G401 (cell line): ENCODE results near the gene KRTAP10-2. TPM values are rescaled to one million over a fixed set of nuclear protein-coding genes. Genes with fewer than 3 reads are reported as not detected.
A peak's percentile ranks its signal among the peaks of the same experiment; 100 is the strongest.
"Not testable (repeated sequence)": the region's sequence is repeated elsewhere in the genome, so short reads cannot be mapped to it uniquely, and the experiment has no call there.

Experiments used
- DNase-seq: peaks from one replicate; pipeline ENCODE4 v3.0.0-alpha.2; 2015; ENCODE audit warnings: low spot score
- in situ Hi-C: cut with HindIII; loops from 2 replicates; pipeline ENCODE4 v1.10.0; 2016; ENCODE audit warnings: low sequenced_read_pairs, mixed read lengths
- total RNA-seq: library from RNA; depleted of rRNA; stranded (reverse); fragments of >200 nt; shearing (Covaris generic); gene quantifications from 2 replicates; pipeline ENCODE4 v1.2.3, GENCODE V29; 2014

KRTAP10-2 gene
- total RNA-seq, 1 experiment from 2014 or later, result not detected

DNA sequence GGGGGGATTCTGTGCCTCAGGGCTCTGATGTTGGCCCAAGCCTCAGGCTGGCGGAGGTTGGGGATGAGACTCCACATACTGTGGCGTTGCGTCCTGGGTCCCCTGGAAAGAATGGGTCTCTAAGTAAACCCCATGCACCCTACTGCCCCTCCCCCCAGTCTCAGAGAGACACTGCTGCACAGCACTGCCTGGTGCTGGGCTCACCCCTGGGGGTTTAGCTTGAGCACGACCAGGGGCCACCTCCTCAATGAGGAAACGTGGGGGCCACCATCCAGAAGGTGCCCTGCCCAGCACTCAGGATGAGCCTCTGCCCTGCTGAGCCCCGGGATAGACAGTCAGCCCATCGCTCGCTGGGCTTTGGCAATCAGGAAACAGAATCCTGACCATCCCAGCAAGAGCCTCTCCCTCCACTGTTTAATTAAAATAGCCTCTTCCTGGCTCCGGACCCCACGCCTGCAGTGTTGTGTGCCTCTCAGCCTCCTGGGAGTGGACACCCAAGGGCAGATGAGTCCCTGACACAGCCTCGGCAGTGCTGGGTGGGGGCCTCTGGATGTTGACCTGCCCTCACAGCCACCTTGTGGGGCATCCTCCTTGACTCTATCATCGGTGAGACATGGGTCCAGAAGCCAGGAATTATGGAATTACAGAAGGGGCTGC is 18.7 kb upstream of the KRTAP10-2 start:
- in situ Hi-C loops, result no loop called here
- DNase-seq, result no peak

DNA sequence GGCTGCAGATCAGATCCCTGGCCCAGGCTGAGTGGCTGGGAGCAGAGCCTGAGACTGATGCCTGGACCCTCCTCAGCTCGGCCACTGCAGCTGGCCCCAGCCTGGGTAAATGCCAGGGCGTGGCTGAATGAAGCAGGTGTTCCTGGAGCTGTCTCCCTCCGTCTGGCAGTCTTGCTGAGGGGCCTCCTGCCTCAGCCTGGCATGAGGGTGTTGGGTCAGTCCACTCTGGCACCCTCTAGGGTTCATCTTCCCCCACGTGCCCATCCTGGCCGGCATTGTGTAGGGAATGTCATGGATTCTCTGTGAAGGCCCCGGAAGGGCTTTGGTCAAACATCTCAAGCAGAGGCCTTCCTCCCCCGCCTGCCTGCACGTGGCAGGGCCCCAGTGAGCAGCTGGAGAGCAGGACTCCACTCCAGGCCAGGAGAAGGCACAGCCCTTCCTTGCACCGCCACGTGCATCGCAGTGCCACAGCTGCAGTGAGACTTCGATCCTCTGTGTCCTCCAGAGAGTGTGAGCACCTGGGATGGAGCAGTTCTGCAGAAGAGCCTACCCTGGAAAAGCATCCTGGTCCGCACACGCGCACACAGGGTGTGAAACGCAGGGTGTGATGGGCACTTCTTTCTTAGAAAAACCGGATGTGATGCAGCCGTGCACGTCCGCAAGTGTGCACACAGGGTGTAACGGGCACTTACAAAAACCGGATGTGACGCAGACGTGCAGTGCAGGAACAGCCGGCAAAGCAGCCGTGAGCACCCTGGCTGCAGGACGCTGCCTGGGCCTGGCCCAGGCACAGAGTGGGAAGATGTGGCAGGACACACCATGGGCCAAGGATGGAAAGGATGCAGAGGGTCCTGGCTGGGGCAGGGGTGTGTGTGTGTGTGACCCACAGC is 17.6 kb upstream of the KRTAP10-2 start:
- DNase-seq, result no peak
- in situ Hi-C loops, result no loop called here

DNA sequence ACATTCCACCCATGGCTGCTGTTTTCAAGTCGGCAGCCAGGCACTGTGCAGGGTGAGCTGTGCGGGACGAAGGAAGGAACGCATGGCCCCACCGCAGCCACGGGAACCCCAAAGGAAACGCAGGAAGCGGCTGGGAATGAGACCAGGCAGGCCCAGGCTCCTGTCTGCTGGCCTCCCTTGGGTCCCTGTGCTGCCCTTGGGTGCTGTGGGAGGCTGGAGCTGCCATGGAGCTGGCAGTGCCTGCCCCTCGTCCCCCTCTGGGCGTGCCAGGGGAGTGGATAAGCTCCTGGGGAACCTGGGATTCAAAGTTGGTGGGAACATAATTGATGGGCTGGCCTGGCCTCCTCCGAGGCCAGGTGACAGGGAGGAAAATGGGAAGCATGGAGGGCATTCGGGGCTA is 17.0 kb upstream of the KRTAP10-2 start:
- DNase-seq, result no peak
- in situ Hi-C loops, result no loop called here

- in situ Hi-C loops, result no loop called here
These were observed 16.3 kb upstream of the KRTAP10-2 start for GRCh38 chr21:44567481-44568171.

GRCh38 chr21:44566403-44566802 is 15.1 kb upstream of the KRTAP10-2 start:
- in situ Hi-C loops, result no loop called here
- no peak for DNase-seq

More at GRCh38 chr21:44567481-44568171, 16.3 kb upstream of the KRTAP10-2 start:
- DNase-seq, result no peak

- no peak for DNase-seq
- in situ Hi-C loops, result no loop called here
These were observed 13.7 kb upstream of the KRTAP10-2 start for GRCh38 chr21:44564886-44565598.

DNA sequence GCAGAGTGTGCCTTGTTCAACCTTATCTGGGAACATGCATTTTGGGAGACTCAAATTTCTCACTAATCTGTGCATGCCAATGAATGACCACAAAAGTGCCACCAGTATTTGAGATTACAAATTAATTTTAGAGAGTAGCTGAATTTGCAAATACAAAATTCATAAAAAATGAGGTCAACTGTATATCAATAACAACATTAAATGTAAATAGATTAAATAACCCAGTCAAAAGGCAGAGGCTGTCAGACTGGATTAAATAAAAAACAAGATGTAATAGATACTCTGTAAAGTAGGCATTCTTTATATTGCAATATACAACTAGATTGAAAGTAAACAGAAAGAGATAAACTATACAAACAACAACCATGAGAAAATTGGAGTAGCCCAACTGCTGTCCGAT is 12.8 kb upstream of the KRTAP10-2 start:
- in situ Hi-C loops, result no loop called here
- no peak for DNase-seq

GRCh38 chr21:44558695-44559094 is 7.4 kb upstream of the KRTAP10-2 start, which contains the start of gene KRTAP10-3:
Gene KRTAP10-3 (minus strand): TSS chr21:44558795. CDS start chr21:44558715, 80 bp downstream.
- DNase-seq, result no peak
- in situ Hi-C loops, result no loop called here

DNA sequence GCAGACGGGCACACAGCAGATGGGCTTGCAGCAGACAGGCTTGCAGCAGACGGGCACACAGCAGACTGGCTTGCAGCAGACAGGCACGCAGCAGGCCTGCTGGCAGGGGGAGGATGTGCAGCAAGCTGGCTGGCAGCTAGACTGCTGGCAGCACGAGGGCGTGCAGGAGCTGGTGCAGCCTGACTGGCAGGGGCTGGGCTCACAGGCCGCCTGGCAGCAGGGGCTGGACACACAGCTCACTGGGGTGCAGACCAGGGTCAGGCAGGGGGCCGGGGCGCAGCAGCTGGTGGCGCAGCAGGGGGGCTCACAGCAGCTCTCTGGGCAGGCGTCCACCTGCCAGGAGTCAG is 7.0 kb upstream of the KRTAP10-2 start:
- DNase-seq, in situ Hi-C loops: not testable (repeated sequence)

GRCh38 chr21:44557491-44558328 is 6.4 kb upstream of the KRTAP10-2 start:
- no peak for DNase-seq
- in situ Hi-C loops, result no loop called here

DNA sequence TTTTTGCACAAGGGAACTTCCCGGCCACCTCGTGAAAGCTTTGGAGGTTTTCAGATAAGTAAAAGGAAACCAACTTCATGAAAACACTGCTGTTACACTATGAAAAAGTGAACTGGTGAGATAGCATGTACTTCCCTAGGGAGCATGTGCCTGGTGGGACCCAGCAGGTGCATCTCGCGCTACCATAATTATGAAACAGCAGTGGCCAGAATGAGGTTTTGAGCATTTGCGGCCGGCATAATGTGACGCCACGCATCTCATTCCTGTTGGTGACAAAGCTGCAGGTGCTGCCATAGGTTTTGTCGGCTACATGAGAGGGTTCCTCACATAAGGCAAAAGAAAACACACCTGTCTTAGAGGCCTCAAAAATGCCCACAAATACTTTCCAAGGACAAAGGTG is 5.6 kb upstream of the KRTAP10-2 start:
- DNase-seq, result no peak
- in situ Hi-C loops, result no loop called here

GRCh38 chr21:44555200-44555875 is 4.0 kb upstream of the KRTAP10-2 start:
- no peak for DNase-seq
- in situ Hi-C loops, result no loop called here

- no peak for DNase-seq
- in situ Hi-C loops, result no loop called here
These were observed 1.4 kb upstream of the KRTAP10-2 start for GRCh38 chr21:44552681-44553080.

- no peak for DNase-seq
- in situ Hi-C loops, result no loop called here
These were observed 831 bp upstream of the KRTAP10-2 start for GRCh38 chr21:44552136-44552535.

GRCh38 chr21:44550807-44551206 is 498 bp downstream of the KRTAP10-2 start:
- peak; percentile 35 for DNase-seq
- in situ Hi-C loops, result no loop called here

DNA sequence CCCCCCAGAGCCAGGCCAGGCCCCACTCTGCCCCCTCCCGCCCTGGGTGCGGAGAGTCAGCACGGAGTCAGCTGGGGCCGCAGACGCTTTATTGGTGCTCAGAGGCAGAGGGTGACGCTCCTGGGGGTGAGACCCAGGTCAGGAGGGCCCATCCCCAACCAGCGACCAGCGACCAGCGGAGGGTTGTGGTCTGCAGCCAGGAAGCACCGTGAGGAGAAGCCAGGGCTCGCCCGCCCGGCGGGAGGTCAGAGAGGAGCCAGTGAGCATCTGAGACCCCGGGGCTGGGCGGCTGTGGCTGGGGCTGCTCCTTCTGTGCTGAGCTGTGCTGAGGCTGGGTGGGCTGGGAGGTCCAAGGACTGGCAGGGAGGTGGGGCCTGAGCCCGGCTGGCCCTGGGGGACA is 1.0 kb downstream of the KRTAP10-2 start:
- DNase-seq, in situ Hi-C loops: not testable (repeated sequence)

DNA sequence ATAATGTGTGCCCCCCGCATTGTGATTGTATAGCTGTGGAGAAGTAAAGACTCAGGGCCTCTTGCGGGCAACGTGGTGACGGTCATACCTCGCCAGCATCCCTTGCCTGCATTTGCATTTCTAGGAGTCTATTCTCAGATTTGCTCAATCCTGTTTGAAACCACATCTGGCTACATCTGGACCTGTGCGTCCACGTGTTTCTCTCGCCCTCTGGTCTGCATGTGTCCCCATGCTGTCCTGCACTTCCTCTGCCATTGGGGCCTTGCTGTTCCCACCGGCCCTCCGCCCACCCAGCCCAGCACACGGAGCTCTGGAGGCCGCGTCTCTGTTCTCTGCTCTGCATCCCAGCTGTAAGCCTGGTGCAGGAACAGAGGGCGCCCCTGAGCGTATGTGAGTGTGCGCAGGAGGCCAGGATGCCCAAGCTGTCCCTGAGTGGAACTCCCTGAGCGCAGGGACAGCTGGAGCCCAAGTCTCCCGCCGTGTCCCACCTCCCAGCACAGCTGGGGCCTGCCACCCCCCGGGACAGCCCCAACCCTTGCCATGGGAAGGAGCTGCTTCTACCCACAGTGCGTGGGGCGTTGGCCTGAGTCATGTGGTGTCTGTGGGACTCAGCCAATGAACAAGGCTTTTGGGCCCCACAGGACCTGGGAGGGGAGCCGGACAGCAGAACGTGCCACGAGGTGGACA is 1.6 kb downstream of the KRTAP10-2 start:
- in situ Hi-C loops, result no loop called here
- DNase-seq, result no peak
